Hematopoietic multipotent progenitor cell treated with erythropoietin and hydrocortisone succinate and interleukin-3 and kit ligand, for 6 days (in vitro differentiated cells): ENCODE measurements around the gene PRMT7.

Experiments
- DNase-seq: peaks from one replicate; pipeline ENCODE4 v3.0.0-alpha.2; 2015

The PRMT7 gene, protein sequence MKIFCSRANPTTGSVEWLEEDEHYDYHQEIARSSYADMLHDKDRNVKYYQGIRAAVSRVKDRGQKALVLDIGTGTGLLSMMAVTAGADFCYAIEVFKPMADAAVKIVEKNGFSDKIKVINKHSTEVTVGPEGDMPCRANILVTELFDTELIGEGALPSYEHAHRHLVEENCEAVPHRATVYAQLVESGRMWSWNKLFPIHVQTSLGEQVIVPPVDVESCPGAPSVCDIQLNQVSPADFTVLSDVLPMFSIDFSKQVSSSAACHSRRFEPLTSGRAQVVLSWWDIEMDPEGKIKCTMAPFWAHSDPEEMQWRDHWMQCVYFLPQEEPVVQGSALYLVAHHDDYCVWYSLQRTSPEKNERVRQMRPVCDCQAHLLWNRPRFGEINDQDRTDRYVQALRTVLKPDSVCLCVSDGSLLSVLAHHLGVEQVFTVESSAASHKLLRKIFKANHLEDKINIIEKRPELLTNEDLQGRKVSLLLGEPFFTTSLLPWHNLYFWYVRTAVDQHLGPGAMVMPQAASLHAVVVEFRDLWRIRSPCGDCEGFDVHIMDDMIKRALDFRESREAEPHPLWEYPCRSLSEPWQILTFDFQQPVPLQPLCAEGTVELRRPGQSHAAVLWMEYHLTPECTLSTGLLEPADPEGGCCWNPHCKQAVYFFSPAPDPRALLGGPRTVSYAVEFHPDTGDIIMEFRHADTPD

DNA sequence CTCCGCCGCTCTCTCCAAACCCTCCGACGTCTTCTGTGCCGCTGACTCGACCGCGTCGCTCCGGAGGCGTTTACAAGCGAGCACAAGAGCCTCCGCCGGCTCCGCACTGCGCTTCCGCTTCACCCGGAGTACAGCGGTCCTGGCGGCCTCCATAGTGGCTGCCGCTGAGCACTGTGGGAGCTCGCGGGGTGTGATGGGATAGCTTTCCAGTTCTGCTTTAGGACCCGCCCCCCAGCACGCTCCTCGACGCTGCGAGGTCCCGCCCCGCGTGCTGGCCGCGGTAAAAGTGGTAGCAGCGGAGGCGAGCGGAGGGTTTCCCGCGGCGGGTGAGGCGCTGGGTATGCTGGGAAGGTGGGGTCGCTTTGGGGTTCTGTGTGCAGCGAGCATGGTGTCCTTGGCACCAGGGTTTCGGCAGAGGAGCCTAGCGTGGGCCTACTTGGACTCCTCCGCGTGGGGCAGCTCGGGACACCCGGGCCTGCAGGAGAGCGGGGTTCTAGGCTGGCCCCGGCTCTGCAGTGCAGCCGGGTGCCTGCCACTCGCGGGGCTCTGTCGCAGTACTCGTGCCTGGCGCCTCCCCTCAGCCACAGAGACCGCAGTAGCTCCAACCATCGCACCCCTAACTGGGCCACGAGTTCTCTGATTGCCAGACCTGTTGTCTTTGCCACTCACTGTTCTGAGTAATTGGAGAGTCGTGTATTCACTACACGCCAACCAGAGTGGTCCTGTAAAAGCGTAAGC lies at the start of gene PRMT7, which contains the start of gene SLC7A6OS:
Gene PRMT7, plus strand, starts transcription at position 246 of the 738 bp plus-strand sequence. CDS start 4,961 bp downstream, outside the sequence.
Gene SLC7A6OS, minus strand, starts transcription at position 173 of the 738 bp plus-strand sequence. Its CDS starts 20 bp downstream, at position 153.
- DNase-seq, result peak; percentile 98

DNA sequence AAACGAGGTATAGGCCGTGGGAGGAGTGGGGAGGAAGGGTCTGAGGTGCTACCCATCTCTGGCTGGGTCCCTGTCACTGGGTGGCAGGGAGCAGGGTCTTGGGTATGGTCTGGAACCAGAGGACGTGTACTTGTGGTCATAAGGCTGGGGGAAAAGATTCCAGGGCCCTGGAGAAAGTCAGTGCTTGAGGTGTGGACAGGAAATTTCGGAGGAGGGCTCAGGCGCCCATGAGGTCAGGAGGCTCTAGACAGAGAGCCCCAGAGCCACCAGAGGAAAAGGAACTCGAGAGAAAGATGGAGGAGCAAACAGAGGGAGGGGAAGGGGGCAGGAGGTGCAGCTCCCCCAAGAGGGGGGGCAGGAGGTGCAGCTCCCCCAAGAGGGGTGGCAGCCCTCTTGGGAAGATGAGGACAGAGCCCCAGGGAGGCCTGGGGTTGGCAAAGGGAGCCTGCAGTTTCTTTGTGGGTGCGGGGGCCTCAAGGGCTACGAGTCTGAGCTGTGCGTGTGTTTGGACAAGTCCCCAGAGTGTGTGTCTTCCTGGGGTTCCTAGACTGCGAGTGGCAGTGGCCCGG lies 47.2 kb upstream of the PRMT7 start:
- no peak for DNase-seq

DNA sequence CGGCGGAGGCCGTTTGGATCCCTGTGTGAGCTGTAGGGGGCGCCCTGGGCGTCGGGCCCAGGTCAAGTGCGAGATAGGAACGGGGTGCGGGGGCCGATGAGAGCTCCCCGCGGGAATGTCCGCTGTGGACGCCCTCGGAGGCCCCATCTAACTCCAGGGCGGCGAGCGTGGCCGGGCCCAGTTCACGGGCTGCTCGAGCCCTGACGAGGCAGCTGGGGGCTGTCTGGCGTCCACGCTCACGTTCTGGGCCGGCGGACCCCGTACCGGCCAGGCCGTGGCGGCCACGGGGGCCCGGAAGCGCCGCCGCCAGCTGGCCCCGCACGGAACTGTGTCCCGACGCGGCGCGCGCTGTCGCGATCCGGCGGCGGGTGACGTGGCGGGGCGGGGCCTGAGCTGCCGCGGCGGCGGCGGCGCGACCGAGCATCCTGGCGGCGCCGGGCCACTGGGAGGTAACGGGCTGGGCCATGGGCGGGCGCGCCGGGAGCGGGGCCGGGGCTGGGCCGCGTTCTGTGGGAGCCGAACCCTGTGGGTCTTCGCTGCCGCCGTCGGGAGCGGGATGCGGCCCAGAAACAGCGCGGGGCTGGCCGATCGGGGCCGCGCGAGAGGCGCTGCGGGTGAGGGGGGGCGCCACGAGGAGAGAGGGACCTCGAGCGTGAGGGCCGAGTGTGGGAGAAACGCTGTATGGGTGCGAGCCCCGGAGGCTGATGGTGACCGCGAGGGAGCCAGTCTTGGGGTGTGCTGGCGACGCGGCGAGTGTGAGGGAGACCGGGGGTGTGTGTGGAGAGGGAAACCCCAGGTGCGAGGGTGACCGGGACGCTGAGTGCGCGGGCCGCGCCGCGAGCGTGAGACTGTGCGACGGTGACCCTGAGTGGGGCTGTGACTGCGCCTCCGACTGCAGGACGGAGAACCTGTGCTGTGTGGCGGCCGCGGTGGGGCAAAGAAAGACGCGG lies 46.4 kb upstream of the PRMT7 start, which contains the start of gene SLC7A6:
Gene SLC7A6, plus strand, starts transcription at position 399 of the 950 bp plus-strand sequence. CDS start 10,201 bp downstream, outside the sequence.
- DNase-seq, result peak; percentile 87

DNA sequence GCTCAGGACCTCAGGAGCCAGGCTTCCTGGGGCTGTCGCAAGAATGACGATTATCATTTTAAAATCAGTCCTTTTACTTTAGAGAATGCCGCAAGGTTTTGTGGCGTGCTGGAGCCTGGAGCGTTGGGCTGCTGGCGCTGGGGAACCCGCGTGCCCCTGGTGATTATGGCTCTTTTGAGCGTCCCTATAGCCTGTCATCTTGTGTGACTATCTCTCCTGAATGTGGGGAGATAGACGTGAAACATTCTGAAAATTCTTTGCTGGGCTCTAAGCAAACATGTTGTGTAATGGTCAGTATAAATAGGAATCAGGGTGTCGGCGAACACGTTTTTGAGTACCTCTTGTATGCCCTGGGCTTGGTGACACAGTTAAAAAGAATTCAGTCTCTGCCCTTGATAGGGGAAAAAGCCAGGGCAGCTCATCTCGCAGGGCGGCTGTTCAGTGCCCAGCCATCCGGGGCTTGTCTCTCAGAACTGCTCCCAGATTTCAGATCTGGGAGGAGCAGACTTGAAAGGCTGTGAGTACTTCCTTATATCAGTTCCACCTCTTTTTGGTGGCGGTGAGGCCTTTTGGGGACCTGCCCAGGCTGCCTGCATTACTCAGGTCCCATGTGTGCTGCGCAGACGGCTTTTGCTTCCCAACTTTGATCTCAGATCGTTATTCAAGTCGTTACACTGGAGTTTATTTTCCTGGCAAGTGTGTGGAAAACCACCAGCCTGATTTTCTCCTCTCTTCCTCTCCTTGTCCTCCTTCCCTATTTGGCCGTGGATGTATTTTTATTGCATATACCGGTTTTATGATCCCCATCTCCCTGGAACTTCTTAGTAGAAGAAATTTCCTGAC lies 45.5 kb upstream of the PRMT7 start:
- peak; percentile 73 for DNase-seq

DNA sequence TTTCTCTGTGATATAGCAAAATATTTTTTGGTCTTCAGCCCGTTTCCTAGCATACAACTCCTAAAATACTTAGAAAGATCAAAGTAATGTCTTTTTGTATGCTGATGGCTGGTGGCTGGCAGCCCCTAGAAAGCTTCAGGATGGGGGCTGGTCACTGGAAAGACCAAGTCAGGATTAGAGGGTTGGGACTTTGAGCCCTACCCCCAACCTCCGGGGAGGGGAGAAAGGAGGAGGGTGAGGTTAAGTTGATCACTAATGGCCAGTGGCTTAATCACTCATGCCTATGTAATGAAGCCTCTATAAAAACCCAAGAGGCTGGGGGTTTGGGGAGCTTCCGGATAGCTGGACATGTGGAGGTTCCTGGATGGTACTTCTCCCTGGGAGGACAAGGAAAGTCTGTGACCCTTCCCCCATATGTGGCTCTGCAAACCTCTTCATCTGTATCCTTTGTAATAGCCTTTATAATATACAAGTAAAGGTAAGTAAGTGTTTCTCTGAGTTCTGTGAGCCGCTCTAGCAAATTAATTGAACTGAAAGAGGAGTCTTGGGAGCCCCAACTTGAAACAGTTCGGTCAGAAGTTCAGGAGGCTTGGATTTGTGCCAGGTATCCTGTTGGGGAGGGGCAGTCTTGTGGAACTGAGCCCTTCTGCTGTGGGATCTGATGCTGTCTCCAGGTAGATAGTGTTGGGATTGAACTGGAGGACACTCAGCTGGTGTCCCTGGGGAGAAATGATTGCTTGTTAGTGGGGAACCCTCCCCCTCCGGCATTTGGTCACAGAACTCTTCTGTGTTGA lies 43.0 kb upstream of the PRMT7 start:
- DNase-seq, result no peak

DNA sequence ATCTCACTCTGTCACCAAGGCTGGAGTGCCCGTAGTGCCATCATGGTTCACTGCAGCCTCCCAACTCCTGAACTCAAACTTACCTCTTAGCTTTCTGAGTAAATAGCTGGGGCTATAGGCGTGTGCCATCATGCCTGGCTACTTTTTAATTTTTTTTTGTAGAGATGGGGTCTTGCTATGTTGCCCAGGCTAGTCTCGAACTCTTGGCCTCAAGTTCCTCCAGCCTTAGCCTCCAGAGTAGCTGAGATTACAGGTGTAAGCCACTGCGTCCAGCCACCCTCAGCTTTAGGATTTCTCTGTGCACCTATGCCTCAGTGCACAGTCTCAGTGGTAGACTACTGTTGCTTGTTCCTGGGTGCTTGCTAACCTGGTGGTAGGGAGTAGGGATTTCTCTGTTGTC lies 41.0 kb upstream of the PRMT7 start:
- no peak for DNase-seq

DNA sequence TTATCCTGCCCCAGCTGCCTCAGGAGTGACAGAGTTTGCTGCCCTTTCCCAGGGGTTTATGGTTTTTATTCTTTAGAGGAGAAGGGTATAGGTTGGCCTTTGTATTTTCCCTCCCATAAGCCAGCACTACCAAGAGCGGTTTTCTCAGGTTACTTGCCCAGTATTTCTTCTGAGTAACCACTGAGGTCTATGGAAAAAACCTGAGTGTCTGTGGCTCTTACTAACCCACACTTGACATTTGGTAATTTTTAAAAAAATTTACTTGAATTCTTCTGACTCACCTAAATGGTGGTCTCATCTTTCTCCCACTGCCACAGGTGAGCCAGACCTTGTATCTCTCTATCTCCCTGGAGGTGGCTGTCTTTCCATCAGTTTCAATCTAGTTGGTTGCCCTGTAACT lies 40.5 kb upstream of the PRMT7 start:
- no peak for DNase-seq

DNA sequence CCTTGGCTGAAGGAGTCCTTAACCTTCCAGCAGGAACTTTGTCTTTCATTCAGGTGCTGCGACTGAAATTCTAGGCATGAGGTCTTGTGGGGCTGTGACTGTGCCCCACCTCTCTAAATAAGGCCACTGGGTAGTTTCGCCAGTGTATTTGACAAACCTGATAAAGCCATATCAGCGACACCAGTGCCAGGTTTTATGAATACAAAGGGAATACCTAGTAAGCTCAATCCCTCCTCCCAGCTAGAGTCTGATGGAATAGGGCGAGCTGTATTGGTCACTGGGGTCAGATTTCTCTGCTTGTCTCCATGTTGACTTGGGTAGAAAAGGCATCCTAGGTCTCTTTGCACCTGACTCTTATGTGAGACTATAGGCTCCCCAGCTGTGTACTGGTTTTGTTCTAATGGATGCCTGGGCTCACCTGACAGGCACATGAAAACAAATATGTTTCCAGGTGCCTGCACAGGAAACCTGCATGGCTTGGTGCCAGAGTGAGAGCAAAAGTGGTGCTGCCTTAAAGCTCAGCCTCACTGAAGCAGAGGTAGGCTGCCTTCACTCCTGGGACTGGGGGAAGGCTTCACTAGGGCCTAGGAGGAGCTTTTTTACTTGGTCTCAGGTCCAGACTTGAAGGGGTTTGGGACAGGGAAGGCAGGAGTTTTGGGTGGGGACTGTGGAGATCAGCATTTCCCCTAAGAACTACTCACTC lies 38.2 kb upstream of the PRMT7 start:
- no peak for DNase-seq

DNA sequence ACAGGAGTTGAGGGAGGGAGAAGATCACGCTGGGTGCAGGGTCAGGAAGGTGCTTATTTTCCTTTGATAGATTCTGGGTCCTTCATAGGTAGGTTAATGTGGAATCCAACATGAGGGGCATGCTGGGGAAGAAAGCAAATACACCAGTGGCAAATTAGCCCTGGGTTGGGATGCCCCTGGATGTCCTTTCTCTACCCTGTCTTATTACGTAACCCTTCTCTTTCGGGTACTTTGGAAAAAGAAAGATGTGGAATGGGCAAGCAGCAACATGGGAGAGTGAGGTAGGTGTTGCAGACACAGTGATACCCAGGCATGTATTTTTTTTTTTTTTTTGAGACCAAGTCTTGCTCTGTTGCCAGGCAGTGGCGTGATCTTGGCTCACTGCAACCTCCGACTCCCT lies 37.4 kb upstream of the PRMT7 start:
- DNase-seq, result no peak

DNA sequence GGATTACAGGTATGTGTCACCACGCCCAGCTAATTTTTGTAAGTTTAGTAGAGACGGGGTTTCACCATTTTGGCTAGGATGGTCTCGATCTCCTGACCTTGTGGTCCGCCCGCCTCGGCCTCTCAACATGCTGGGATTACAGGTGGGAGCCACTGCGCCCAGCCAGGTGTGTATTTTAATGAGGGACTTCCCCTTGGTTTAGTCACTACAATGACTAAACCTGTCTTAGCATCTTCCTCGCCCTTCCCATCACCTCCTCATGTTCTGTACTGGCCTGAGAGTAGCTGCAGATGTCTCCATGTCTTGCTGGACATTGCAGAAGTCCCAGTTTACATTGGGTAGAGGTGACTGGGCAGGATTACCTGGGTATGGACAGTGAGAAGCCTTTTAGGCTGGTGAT lies 36.9 kb upstream of the PRMT7 start:
- no peak for DNase-seq

DNA sequence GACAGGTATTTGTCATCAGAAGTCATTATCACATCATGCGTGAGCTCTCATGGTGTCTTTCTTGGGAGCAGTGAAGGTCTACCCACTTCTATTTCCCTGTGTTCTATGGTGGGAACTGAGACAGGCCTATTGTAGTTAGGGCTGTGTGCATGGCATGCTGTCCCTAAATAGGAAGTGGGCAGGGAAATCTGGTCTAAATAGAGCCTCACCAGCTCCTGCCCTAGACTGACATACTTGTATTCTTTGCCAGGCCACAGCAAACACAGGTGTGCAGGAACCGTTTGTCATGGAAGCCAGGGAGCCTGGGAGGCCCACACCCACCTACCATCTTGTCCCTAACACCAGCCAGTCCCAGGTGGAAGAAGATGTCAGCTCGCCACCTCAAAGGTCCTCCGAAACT lies 36.4 kb upstream of the PRMT7 start:
- no peak for DNase-seq

DNA sequence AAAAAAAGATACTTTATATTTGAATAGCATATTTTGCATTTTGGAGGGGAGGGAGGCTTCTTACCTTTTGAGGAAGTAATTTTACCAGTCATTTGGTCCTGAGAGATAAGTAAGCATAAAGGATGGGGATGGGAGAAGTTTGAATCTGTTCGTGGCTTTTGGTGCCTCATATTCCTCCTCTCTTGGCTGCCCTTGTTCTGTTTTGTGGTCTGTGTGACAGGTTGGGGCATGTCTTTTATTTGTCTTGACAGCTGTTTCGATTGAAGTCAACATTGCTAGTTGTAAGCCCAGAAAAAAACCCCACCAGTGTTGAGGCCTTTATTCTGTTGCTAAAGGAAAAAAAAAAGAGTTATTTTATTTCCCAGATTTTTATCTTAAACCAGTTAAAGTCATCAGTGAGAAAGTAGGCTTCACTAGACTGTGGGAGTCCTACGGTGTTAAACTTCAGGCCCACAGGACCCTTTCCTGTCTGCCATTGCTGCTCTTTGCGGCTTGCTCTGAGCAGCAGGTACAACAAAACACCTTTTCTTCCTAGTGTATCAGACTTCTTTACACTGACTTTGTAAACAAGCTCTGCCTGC lies 35.1 kb upstream of the PRMT7 start:
- DNase-seq, result no peak

DNA sequence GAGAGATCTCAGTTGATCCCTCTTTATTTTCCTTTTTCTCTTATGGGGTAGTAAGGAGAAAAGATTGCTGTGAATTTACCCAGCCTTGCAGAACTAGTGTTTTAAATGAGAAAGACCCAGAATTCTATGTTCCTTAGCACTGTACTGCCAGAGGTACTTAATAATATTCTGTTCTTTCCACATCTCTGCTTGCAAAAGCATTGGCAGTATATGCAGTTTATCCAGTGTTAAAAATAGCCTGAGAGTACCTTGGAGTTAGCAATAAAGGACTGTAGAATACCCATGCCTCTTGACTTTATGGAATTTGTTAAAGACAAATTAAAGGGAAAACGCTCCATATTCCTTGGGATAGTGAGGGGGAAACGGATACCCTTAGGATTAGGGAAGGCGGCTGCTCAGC lies 34.6 kb upstream of the PRMT7 start:
- no peak for DNase-seq

DNA sequence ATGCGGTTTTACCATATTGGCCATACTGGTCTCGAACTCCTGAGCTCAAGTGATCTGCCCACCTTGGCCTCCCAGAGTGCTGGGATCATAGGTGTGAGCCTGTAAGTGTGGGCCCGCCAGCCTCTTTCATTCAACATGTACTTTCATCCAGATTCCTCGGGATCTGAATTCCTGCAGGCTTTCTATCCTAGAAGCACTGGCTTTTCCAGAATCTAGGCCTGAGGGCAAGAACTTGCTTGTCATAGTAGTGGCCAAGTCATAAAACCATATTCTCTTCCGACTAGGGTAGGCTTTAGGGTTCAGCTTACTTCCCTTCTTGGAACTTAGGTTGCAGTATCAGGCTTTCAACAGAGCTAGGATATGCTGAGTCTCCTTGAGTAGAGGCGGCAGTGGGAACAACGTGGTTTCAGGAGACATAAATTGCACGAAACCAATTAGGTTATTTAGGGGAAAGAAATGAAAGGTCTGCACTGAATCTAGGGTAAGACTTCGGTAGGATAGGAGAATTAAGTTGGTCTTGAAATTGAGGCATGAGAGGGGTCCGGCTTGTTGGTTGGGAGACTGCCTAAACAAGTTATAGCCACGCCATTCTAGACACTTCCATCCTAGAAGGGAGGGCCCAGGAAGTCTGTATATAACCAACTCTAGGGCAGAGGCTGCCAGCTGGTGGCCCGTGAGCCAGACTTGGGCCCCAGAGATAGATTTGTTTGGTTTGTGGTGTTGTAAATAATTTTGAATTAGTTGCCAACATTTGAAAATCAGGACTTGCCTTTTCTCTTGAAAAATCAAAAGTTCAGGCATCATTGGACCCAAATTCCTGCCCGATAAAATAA lies 30.9 kb upstream of the PRMT7 start:
- DNase-seq, result no peak

DNA sequence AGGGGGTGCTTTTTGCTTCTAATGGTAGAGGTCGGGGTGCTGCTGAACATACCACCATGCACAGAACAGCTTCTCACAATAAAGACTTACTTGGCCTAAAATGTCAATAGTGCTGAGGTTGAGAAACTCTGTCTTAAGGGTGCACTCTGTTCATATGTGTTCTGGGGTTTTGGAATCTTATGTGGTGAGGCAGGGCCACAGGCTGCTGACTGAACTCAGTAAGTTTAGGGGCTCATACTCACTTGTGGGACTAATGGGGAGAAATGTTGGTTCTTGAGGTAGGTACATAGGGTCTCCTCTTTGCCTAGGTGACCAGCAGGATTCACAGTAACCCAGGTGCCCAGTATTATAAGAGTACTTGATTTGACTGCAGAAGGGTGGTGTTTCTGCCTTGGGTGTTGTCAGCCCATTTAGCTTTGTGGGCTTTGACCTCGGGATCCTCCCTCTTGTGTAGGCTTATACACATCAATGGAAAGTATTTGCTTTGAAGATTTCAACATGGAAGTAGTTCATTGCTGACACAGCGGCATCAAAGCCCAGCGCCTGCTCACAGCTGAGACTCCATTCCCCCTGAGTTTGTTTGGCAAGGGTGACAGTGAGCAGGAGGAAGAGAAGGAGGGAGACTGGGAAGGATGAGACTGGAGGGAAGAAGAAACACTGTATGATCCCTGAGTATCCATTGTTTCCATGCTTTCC lies 29.3 kb upstream of the PRMT7 start:
- DNase-seq, result no peak

DNA sequence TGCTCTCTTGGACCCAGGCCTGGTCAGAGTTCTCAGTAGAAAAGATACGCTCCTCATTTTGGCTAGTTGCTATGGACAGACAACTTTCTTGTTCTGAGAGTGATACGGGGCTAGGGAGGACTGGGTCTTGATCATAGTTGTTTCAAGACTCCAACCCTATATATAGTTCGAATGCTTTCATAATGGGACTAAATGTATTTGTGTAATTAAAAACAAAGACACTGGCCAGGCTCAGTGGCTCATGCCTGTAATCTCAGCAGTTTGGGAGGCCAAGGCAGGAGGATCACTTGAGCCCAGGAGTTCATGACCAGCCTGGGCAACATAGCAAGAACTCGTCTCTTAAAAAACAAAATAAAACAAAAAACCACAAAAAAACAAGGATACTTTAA lies 28.8 kb upstream of the PRMT7 start:
- DNase-seq, result no peak

DNA sequence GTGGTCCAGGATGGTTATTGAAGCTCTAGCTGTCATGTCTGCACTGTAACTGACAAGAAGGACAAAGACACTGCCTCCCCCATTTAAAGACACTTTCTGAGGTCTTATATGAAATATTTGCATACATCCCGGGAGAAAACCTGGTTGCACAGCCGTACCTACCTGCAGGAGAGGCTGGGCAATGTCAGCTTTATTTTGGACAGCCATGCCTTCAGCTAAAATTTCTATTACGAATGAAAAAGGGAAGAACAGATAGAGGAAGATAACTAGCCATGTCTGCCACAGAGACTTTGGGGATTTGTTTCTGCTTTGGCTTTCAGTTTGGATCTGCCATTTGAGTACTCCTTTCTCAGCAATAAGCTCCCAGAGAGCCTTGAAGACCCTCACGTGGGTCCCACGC lies 27.5 kb upstream of the PRMT7 start:
- no peak for DNase-seq
